ENCODE results near the gene USP22. TPM values are rescaled to one million over a fixed set of nuclear protein-coding genes. Genes with fewer than 3 reads are reported as not detected.

USP22 gene
- total RNA-seq, 1 experiment from 2014 or later, result 150 TPM

GRCh38 chr17:20991276-20992037, 51.4 kb downstream of the USP22 start:
- Mint-ChIP-seq H3K4me1 (ENCODE audit: low read depth, unreplicated experiment) (no peaks in the 10 kb centered on the region), H3K4me3 (ENCODE audit: low read depth, unreplicated experiment) (no peak overlapping the region), H3K27me3 (ENCODE audit: unreplicated experiment) (peaks cover 27% of the 10 kb centered on the region), H3K9me3 (ENCODE audit: low read depth, unreplicated experiment) (no peaks in the 10 kb centered on the region), H3K27ac (ENCODE audit: unreplicated experiment) (no peak overlapping the region), H3K36me3 (ENCODE audit: insufficient read depth, unreplicated experiment) (no peaks in the 10 kb centered on the region)
- CTCF ChIA-PET, result no interaction called here
- BruUV-seq (replicated peaks), result no TSS peak
- no peak for TF ChIP-seq CTCF (IDR thresholded peaks at IDR 0.05; ENCODE audit: unreplicated experiment)
- no peak for DNase-seq
- intact Hi-C loops (cut with micrococcal nuclease; ENCODE audit: unreplicated experiment), result loop anchor here (5.0 kb wide), 2 partner anchors 39 to 199 kb away; no protein-coding TSS in a partner anchor

GRCh38 chr17:20989991-20990855, 52.6 kb downstream of the USP22 start:
- Mint-ChIP-seq H3K27me3 (ENCODE audit: unreplicated experiment) (peaks cover 27% of the 10 kb centered on the region), H3K9me3 (ENCODE audit: low read depth, unreplicated experiment) (no peaks in the 10 kb centered on the region), H3K4me3 (ENCODE audit: low read depth, unreplicated experiment) (no peak overlapping the region), H3K4me1 (ENCODE audit: low read depth, unreplicated experiment) (no peaks in the 10 kb centered on the region), H3K36me3 (ENCODE audit: insufficient read depth, unreplicated experiment) (no peaks in the 10 kb centered on the region), H3K27ac (ENCODE audit: unreplicated experiment) (no peak overlapping the region)
- CTCF ChIA-PET, result no interaction called here
- BruUV-seq (replicated peaks), result no TSS peak
- no peak for TF ChIP-seq CTCF (IDR thresholded peaks at IDR 0.05; ENCODE audit: unreplicated experiment)
- intact Hi-C loops (cut with micrococcal nuclease; ENCODE audit: unreplicated experiment), result loop anchor here (5.0 kb wide), 2 partner anchors 38 to 198 kb away; no protein-coding TSS in a partner anchor
- DNase-seq, result no peak

- intact Hi-C loops (cut with micrococcal nuclease; ENCODE audit: unreplicated experiment), result no loop called here
- no TSS peak for BruUV-seq (replicated peaks)
- no peaks in the 10 kb centered on the region for H3K9me3 Mint-ChIP-seq (ENCODE audit: low read depth, unreplicated experiment)
- CTCF ChIA-PET, result no interaction called here
- H3K27ac Mint-ChIP-seq (ENCODE audit: unreplicated experiment), result no peak overlapping the region
- H3K36me3 Mint-ChIP-seq (ENCODE audit: insufficient read depth, unreplicated experiment), result no peaks in the 10 kb centered on the region
- no peak overlapping the region for H3K4me3 Mint-ChIP-seq (ENCODE audit: low read depth, unreplicated experiment)
- DNase-seq, result no peak
- H3K4me1 Mint-ChIP-seq (ENCODE audit: low read depth, unreplicated experiment), result no peaks in the 10 kb centered on the region
- H3K27me3 Mint-ChIP-seq (ENCODE audit: unreplicated experiment), result peaks cover 27% of the 10 kb centered on the region
- no peak for TF ChIP-seq CTCF (IDR thresholded peaks at IDR 0.05; ENCODE audit: unreplicated experiment)
Measured at GRCh38 chr17:20989481-20989880, 53.3 kb downstream of the USP22 start.

GRCh38 chr17:20988896-20989295, 53.9 kb downstream of the USP22 start:
- no TSS peak for BruUV-seq (replicated peaks)

More at GRCh38 chr17:20988896-20989295, 53.9 kb downstream of the USP22 start:
- Mint-ChIP-seq H3K9me3 (ENCODE audit: low read depth, unreplicated experiment) (no peaks in the 10 kb centered on the region), H3K4me1 (ENCODE audit: low read depth, unreplicated experiment) (no peaks in the 10 kb centered on the region), H3K27me3 (ENCODE audit: unreplicated experiment) (peaks cover 27% of the 10 kb centered on the region), H3K4me3 (ENCODE audit: low read depth, unreplicated experiment) (no peak overlapping the region), H3K36me3 (ENCODE audit: insufficient read depth, unreplicated experiment) (no peaks in the 10 kb centered on the region), H3K27ac (ENCODE audit: unreplicated experiment) (no peak overlapping the region)
- no peak for DNase-seq
- CTCF ChIA-PET, result no interaction called here
- TF ChIP-seq CTCF (IDR thresholded peaks at IDR 0.05; ENCODE audit: unreplicated experiment), result no peak
- intact Hi-C loops (cut with micrococcal nuclease; ENCODE audit: unreplicated experiment), result no loop called here

All from Calu3 (cell line).